ENCODE data around the gene CDH23. TPM values are rescaled to one million over a fixed set of nuclear protein-coding genes. Genes with fewer than 3 reads are reported as not detected.

The CDH23 gene
- polyA plus RNA-seq, 1 donor (not counting 4 experiments of a cell fraction or from before 2014, with no cell fraction given), result 0.01 TPM

DNA sequence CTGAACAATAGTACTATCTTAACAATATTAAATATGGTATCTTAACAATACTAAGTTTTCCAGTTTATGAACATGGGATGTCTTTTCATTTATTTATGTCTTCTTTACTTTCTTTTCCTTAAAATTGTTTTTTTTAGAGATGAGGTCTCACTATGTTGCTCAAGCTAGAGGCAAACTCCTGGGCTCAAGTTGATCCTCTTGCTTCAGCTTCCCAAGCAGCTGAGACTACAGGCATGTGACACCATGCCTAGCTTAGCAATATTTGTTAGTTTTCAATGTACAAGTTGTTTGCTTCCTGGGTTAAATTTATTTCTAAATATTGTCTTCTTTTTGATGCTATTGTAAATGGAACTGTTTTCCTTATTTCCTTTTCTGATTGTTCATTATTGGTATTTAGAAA is 16.9 kb downstream of the CDH23 start:
- Histone ChIP-seq H3K36me3 (ENCODE audit: control insufficient read depth in 2 of 2, extremely low read depth in 1 of 2, insufficient read depth in 2 of 2, low read length in 2 of 2) (no peaks in the 10 kb centered on the region), H2AFZ (ENCODE audit: control insufficient read depth, low read length) (no peak overlapping the region), H3K4me1 (ENCODE audit: control insufficient read depth, extremely low read depth, insufficient read depth, low read length) (no peaks in the 10 kb centered on the region), H3K27me3 (ENCODE audit: control insufficient read depth, extremely low read depth, insufficient read depth, low read length) (no peaks in the 10 kb centered on the region), H3K27ac (ENCODE audit: control insufficient read depth, insufficient read depth, low read length) (no peak overlapping the region), H3K4me3 (ENCODE audit: control insufficient read depth in 2 of 3, extremely low read depth in 1 of 3, insufficient read depth in 2 of 3, low read depth in 1 of 3, low read length in 3 of 3) (no peak overlapping the region), H3K9ac (ENCODE audit: control insufficient read depth, extremely low read depth, insufficient read depth, low read length) (no peak overlapping the region), H4K20me1 (ENCODE audit: control insufficient read depth, extremely low read depth, insufficient read depth, low read length) (no peaks in the 10 kb centered on the region), H3K9me1 (ENCODE audit: control insufficient read depth, extremely low read depth, insufficient read depth, low read length) (no peaks in the 10 kb centered on the region), H3K79me2 (ENCODE audit: control insufficient read depth, insufficient read depth, low read length) (no peaks in the 10 kb centered on the region), H3K4me2 (ENCODE audit: control insufficient read depth, extremely low read depth, insufficient read depth, low read depth, low read length) (no peak overlapping the region), H3K9me3 (ENCODE audit: control insufficient read depth, low read depth, low read length) (no peaks in the 10 kb centered on the region)
- TF ChIP-seq EZH2 (IDR thresholded peaks at IDR 0.05; ENCODE audit: low read length), result no peak
- TF ChIP-seq, protein P1, sequence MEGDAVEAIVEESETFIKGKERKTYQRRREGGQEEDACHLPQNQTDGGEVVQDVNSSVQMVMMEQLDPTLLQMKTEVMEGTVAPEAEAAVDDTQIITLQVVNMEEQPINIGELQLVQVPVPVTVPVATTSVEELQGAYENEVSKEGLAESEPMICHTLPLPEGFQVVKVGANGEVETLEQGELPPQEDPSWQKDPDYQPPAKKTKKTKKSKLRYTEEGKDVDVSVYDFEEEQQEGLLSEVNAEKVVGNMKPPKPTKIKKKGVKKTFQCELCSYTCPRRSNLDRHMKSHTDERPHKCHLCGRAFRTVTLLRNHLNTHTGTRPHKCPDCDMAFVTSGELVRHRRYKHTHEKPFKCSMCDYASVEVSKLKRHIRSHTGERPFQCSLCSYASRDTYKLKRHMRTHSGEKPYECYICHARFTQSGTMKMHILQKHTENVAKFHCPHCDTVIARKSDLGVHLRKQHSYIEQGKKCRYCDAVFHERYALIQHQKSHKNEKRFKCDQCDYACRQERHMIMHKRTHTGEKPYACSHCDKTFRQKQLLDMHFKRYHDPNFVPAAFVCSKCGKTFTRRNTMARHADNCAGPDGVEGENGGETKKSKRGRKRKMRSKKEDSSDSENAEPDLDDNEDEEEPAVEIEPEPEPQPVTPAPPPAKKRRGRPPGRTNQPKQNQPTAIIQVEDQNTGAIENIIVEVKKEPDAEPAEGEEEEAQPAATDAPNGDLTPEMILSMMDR (optimal IDR thresholded peaks at IDR 0.05 in 1 of 3, IDR thresholded peaks at IDR 0.05 in 1 of 3, conservative IDR thresholded peaks at IDR 0.05 in 1 of 3; ENCODE audit: extremely low read depth in 1 of 3, insufficient read depth in 2 of 3, low read length in 3 of 3), result no peak
- dilution Hi-C loops (cut with MboI; ENCODE audit: extremely low pct_ligation_motif_present, low sequenced_read_pairs), result no loop called here
- FAIRE-seq (no peak), DNase-seq (ENCODE audit: low read depth, low spot score) (no peak)

DNA sequence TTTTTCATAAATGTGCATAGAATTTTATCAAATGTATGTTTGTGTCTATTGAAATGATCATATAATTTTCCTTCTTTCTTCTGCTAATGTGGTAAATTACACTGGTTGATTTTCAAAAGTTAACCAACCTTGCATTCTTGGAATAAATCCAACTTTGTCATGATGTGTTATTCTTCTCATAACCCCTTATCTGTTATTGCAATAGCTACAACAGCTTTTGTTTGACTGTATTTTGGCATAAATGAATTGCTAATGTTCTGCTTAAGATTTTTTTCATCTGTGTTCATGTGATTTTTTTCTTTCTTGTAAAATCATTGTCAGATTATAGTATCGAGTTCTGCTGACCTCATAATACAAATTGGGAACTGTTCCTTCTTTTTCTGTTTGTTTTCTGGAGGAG is 17.6 kb downstream of the CDH23 start:
- no peaks in the 10 kb centered on the region for H3K27me3 ChIP-seq (ENCODE audit: control insufficient read depth, extremely low read depth, insufficient read depth, low read length)
- H3K79me2 ChIP-seq (ENCODE audit: control insufficient read depth, insufficient read depth, low read length), result no peaks in the 10 kb centered on the region
- H3K36me3 ChIP-seq (ENCODE audit: control insufficient read depth in 2 of 2, extremely low read depth in 1 of 2, insufficient read depth in 2 of 2, low read length in 2 of 2), result no peaks in the 10 kb centered on the region
- H3K9ac ChIP-seq (ENCODE audit: control insufficient read depth, extremely low read depth, insufficient read depth, low read length), result no peak overlapping the region
- H4K20me1 ChIP-seq (ENCODE audit: control insufficient read depth, extremely low read depth, insufficient read depth, low read length), result no peaks in the 10 kb centered on the region
- no peak overlapping the region for H3K27ac ChIP-seq (ENCODE audit: control insufficient read depth, insufficient read depth, low read length)
- TF ChIP-seq, protein P1 (optimal IDR thresholded peaks at IDR 0.05 in 1 of 3, IDR thresholded peaks at IDR 0.05 in 1 of 3, conservative IDR thresholded peaks at IDR 0.05 in 1 of 3; ENCODE audit: extremely low read depth in 1 of 3, insufficient read depth in 2 of 3, low read length in 3 of 3), result no peak
- no peak for TF ChIP-seq EZH2 (IDR thresholded peaks at IDR 0.05; ENCODE audit: low read length)
- no peak overlapping the region for H2AFZ ChIP-seq (ENCODE audit: control insufficient read depth, low read length)
- H3K4me1 ChIP-seq (ENCODE audit: control insufficient read depth, extremely low read depth, insufficient read depth, low read length), result no peaks in the 10 kb centered on the region
- no peaks in the 10 kb centered on the region for H3K9me1 ChIP-seq (ENCODE audit: control insufficient read depth, extremely low read depth, insufficient read depth, low read length)
- H3K4me2 ChIP-seq (ENCODE audit: control insufficient read depth, extremely low read depth, insufficient read depth, low read depth, low read length), result no peak overlapping the region
- no peak for FAIRE-seq
- no peak for DNase-seq (ENCODE audit: low read depth, low spot score)
- dilution Hi-C loops (cut with MboI; ENCODE audit: extremely low pct_ligation_motif_present, low sequenced_read_pairs), result no loop called here
- no peak overlapping the region for H3K4me3 ChIP-seq (ENCODE audit: control insufficient read depth in 2 of 3, extremely low read depth in 1 of 3, insufficient read depth in 2 of 3, low read depth in 1 of 3, low read length in 3 of 3)
- no peaks in the 10 kb centered on the region for H3K9me3 ChIP-seq (ENCODE audit: control insufficient read depth, low read depth, low read length)
